Progenitor cell of endocrine pancreas (in vitro differentiated cells): ENCODE measurements around the gene DSG3. TPM values are rescaled to one million over a fixed set of nuclear protein-coding genes. Genes with fewer than 3 reads are reported as not detected.
"Not testable (repeated sequence)": the region's sequence is repeated elsewhere in the genome, so short reads cannot be mapped to it uniquely, and the experiment has no call there.

ENCODE experiments used
- DNase-seq: peaks from one replicate; pipeline ENCODE4 v3.0.0; 2021; ENCODE audit warnings: low spot score; ENCODE audit not compliant: unreplicated experiment
- H3K27ac Mint-ChIP-seq: 2 replicates; pipeline ENCODE4 v1.8.0; 2021; ENCODE audit warnings: mild to moderate bottlenecking, moderate library complexity, mixed read lengths
- H3K27me3 Mint-ChIP-seq: 2 replicates; pipeline ENCODE4 v1.8.0; 2021; ENCODE audit warnings: mixed read lengths
- H3K36me3 Mint-ChIP-seq: 2 replicates; pipeline ENCODE4 v1.8.0; 2022; ENCODE audit warnings: mixed read lengths; ENCODE audit not compliant: insufficient read depth
- H3K4me1 Mint-ChIP-seq: 2 replicates; pipeline ENCODE4 v1.8.0; 2021; ENCODE audit warnings: low read depth, mixed read lengths
- H3K4me3 Mint-ChIP-seq: 2 replicates; pipeline ENCODE4 v1.8.0; 2021; ENCODE audit warnings: low read depth, mild to moderate bottlenecking, moderate library complexity, mixed read lengths
- H3K9me3 Mint-ChIP-seq: 2 replicates; pipeline ENCODE4 v1.8.0; 2021; ENCODE audit warnings: low read depth, mixed read lengths
- CTCF ChIP-seq: fragments of 200-600 bp; sonication (generic); IDR thresholded peaks from one replicate; pipeline ENCODE4 v1.5.0; 2021; ENCODE audit warnings: antibody characterized with exemption, mild to moderate bottlenecking; ENCODE audit not compliant: unreplicated experiment
- total RNA-seq: library from RNA; stranded (reverse); gene quantifications from 2 replicates; pipeline ENCODE4 v1.2.1, GENCODE V29; 2021

Gene DSG3
- total RNA-seq, 1 donor from 2014 or later: not detected

- H3K4me1 Mint-ChIP-seq: peaks cover 21% of the 10 kb centered on the region
Observed at GRCh38 chr18:31506024-31506742, 58.6 kb downstream of the DSG3 start.

GRCh38 chr18:31507124-31507523 lies 59.6 kb downstream of the DSG3 start:
- peaks cover 25% of the 10 kb centered on the region for H3K4me1 Mint-ChIP-seq
- peaks cover 14% of the 10 kb centered on the region for H3K36me3 Mint-ChIP-seq
- not testable (repeated sequence) for H3K4me3 Mint-ChIP-seq, H3K9me3 Mint-ChIP-seq, DNase-seq, H3K27ac Mint-ChIP-seq, H3K27me3 Mint-ChIP-seq

More at GRCh38 chr18:31506024-31506742, 58.6 kb downstream of the DSG3 start:
- H3K27me3 Mint-ChIP-seq: no peaks in the 10 kb centered on the region
- no peak overlapping the region for H3K4me3 Mint-ChIP-seq
- H3K36me3 Mint-ChIP-seq: peaks cover 13% of the 10 kb centered on the region
- DNase-seq: no peak
- TF ChIP-seq CTCF: peak; percentile 14
- peaks cover 3% of the 10 kb centered on the region for H3K9me3 Mint-ChIP-seq
- H3K27ac Mint-ChIP-seq: no peak overlapping the region

GRCh38 chr18:31508781-31509180 lies 61.2 kb downstream of the DSG3 start:
- Mint-ChIP-seq H3K4me3 (no peak overlapping the region), H3K27ac (no peak overlapping the region), H3K9me3 (peaks cover 3% of the 10 kb centered on the region), H3K36me3 (peaks cover 15% of the 10 kb centered on the region), H3K4me1 (peaks cover 35% of the 10 kb centered on the region), H3K27me3 (no peaks in the 10 kb centered on the region)
- no peak for TF ChIP-seq CTCF
- DNase-seq: no peak

- Mint-ChIP-seq H3K9me3 (peaks cover 3% of the 10 kb centered on the region), H3K27me3 (no peaks in the 10 kb centered on the region), H3K36me3 (peaks cover 16% of the 10 kb centered on the region), H3K4me3 (no peak overlapping the region), H3K4me1 (peaks cover 38% of the 10 kb centered on the region), H3K27ac (no peak overlapping the region)
- DNase-seq: no peak
- TF ChIP-seq CTCF: no peak
Observed at GRCh38 chr18:31509571-31509970, 62.0 kb downstream of the DSG3 start.

GRCh38 chr18:31510319-31510718 lies 62.8 kb downstream of the DSG3 start:
- Mint-ChIP-seq H3K27me3 (no peaks in the 10 kb centered on the region), H3K36me3 (peaks cover 16% of the 10 kb centered on the region), H3K27ac (peak overlapping the region; percentile 69), H3K9me3 (peaks cover 3% of the 10 kb centered on the region), H3K4me1 (peaks cover 38% of the 10 kb centered on the region), H3K4me3 (peak overlapping the region; percentile 15)
- DNase-seq: no peak
- no peak for TF ChIP-seq CTCF

- H3K27ac Mint-ChIP-seq: no peak overlapping the region
- no peak overlapping the region for H3K4me3 Mint-ChIP-seq
- peaks cover 3% of the 10 kb centered on the region for H3K9me3 Mint-ChIP-seq
- peaks cover 38% of the 10 kb centered on the region for H3K4me1 Mint-ChIP-seq
- peaks cover 16% of the 10 kb centered on the region for H3K36me3 Mint-ChIP-seq
- H3K27me3 Mint-ChIP-seq: no peaks in the 10 kb centered on the region
- no peak for DNase-seq
- TF ChIP-seq CTCF: peak; percentile 27
Observed at GRCh38 chr18:31511098-31511497, 63.6 kb downstream of the DSG3 start.
